GM12878 (cell line): Measurements from ENCODE around the gene NKAIN2. TPM values are rescaled to one million over a fixed set of nuclear protein-coding genes. Genes with fewer than 3 reads are reported as not detected.

Experiments
- ATAC-seq: fragments of 200-7000 bp; cut with Tn5 transposase; 3 replicates; pipeline ENCODE4 v1.9.1; 2020; ENCODE audit warnings: mild to moderate bottlenecking, moderate library complexity
- BruUV-seq: library from RNA; stranded (reverse); fragments of 400-500 nt; replicated peaks from 2 replicates; lab custom pipeline; 2021; lab: Mats Ljungman, UMichigan
- CTCF ChIA-PET: fragments of 300-600 bp; sonication (Branson Sonifier 250); formaldehyde crosslinking; extraction: SDS; loops from one replicate; lab custom pipeline; 2021; ENCODE audit warnings: inconsistent platforms; lab: Yijun Ruan, JAX
- POLR2A ChIA-PET: fragments of 350-600 bp; formaldehyde crosslinking; extraction: SDS; loops from one replicate; lab custom pipeline; 2021; ENCODE audit warnings: inconsistent platforms; lab: Charles Lee
- RAD21 ChIA-PET: fragments of 300-600 bp; sonication (Branson Sonifier 250); formaldehyde crosslinking; loops from one replicate; lab custom pipeline; 2023; ENCODE audit warnings: antibody characterized with exemption; ENCODE audit not compliant: unreplicated experiment; lab: Charles Lee
- SMC1A ChIA-PET: fragments of 300-600 bp; sonication (Branson Sonifier 250); formaldehyde crosslinking; loops from one replicate; lab custom pipeline; 2023; ENCODE audit not compliant: unreplicated experiment, uncharacterized antibody; lab: Charles Lee
- DNase-seq: peaks from one replicate; pipeline ENCODE4 v3.0.0-alpha.2; 2011; ENCODE audit warnings: low read depth, low spot score
- FAIRE-seq: peaks from 3 replicates; lab custom pipeline; 2011; peaks lifted over from hg19 to GRCh38; lab: Jason Lieb, UNC
- H2AFZ ChIP-seq: 2 replicates; pipeline ENCODE4 v1.6.0; 2011; ENCODE audit warnings: low read depth, low read length, control low read depth; ENCODE audit not compliant: control insufficient read depth
- H3K27ac ChIP-seq: 2 replicates; pipeline ENCODE4 v1.5.1; 2011; ENCODE audit warnings: control low read depth; ENCODE audit not compliant: control insufficient read depth, insufficient read depth
- H3K27me3 ChIP-seq, 2 experiments: replicated peaks in 1 of 2; 2 replicates each; pipeline versions ENCODE4 v1.6.0 to v1.6.1; 2011; ENCODE audit warnings: low read length in 1 of 2; ENCODE audit not compliant: control insufficient read depth in 2 of 2, insufficient read depth in 2 of 2
- H3K36me3 ChIP-seq, 2 experiments: 2 replicates each; pipeline ENCODE4 v1.5.1; 2011; ENCODE audit warnings: low read length in 1 of 2; ENCODE audit not compliant: control insufficient read depth in 2 of 2, insufficient read depth in 2 of 2
- H3K4me1 ChIP-seq: 2 replicates; pipeline ENCODE4 v1.6.1; 2011; ENCODE audit warnings: mild to moderate bottlenecking, low read length, moderate library complexity, mixed read lengths; ENCODE audit not compliant: control insufficient read depth, insufficient read depth
- H3K4me2 ChIP-seq: 2 replicates; pipeline ENCODE4 v1.6.0; 2011; ENCODE audit warnings: control low read depth; ENCODE audit not compliant: control insufficient read depth, insufficient read depth
- H3K4me3 ChIP-seq: fragments of 200-600 bp; sonication (generic); 2 replicates; pipeline ENCODE4 v1.5.1; 2016
- H3K79me2 ChIP-seq: 2 replicates; pipeline ENCODE4 v1.6.0; 2011; ENCODE audit warnings: low read length; ENCODE audit not compliant: control insufficient read depth, insufficient read depth
- H3K9ac ChIP-seq: 2 replicates; pipeline ENCODE4 v1.8.0; 2011; ENCODE audit warnings: low read length, control low read depth, mixed read lengths; ENCODE audit not compliant: control insufficient read depth, insufficient read depth
- H3K9me3 ChIP-seq: replicated peaks from 3 replicates; pipeline ENCODE4 v1.5.1; 2011; ENCODE audit warnings: mild to moderate bottlenecking, low read length; ENCODE audit not compliant: control insufficient read depth, insufficient read depth
- H4K20me1 ChIP-seq: 2 replicates; pipeline ENCODE4 v1.6.0; 2011; ENCODE audit not compliant: control insufficient read depth, insufficient read depth
- BHLHE40 ChIP-seq, 2 experiments: fragments of 450-650 bp in 1 of 2; IDR thresholded peaks; 2 replicates each; pipeline ENCODE4 v1.6.1; 2011 to 2017; ENCODE audit warnings: low read depth in 2 of 2, borderline replicate concordance in 1 of 2, improper control_type of control experiment in 1 of 2, low read length in 1 of 2, mild to moderate bottlenecking in 1 of 2
- CBX5 ChIP-seq: sonication (generic); IDR thresholded peaks from 2 replicates; pipeline ENCODE4 v1.6.1; 2016; ENCODE audit warnings: low read depth, moderate library complexity, mild to moderate bottlenecking, inconsistent platforms
- CREM ChIP-seq: IDR thresholded peaks from 2 replicates; pipeline ENCODE4 v1.6.1; 2014; ENCODE audit warnings: antibody characterized with exemption, low read depth
- ETV6 ChIP-seq, 2 experiments: fragments of 450-650 bp in 1 of 2; IDR thresholded peaks in 1 of 2; conservative IDR thresholded peaks in 1 of 2; 2 replicates each; pipeline ENCODE4 v1.6.1; 2014; ENCODE audit warnings: antibody characterized with exemption in 1 of 2, borderline replicate concordance in 1 of 2, low read depth in 1 of 2, mild to moderate bottlenecking in 1 of 2, moderate library complexity in 1 of 2
- GATAD2B ChIP-seq: fragments of 450-650 bp; conservative IDR thresholded peaks from 2 replicates; pipeline ENCODE4 v1.6.1; 2017; ENCODE audit warnings: low read depth, mild to moderate bottlenecking, moderate library complexity
- HDAC2 ChIP-seq: fragments of 200-600 bp; sonication (generic); IDR thresholded peaks from 2 replicates; pipeline ENCODE4 v1.6.1; 2017
- HDGF ChIP-seq: fragments of 450-650 bp; IDR thresholded peaks from 2 replicates; pipeline ENCODE4 v1.6.1; 2016; ENCODE audit warnings: antibody characterized with exemption
- SMC3 ChIP-seq: IDR thresholded peaks from 2 replicates; pipeline ENCODE4 v1.6.1; 2011; ENCODE audit warnings: low read length, improper control_type of control experiment, borderline replicate concordance
- SREBF1 ChIP-seq: IDR thresholded peaks from 2 replicates; pipeline ENCODE4 v1.6.1; 2012; ENCODE audit warnings: mild to moderate bottlenecking, low read length
- SUZ12 ChIP-seq: fragments of 200-600 bp; sonication (generic); IDR thresholded peaks from one replicate; pipeline ENCODE4 v1.6.1; 2018; ENCODE audit warnings: antibody characterized with exemption, mild to moderate bottlenecking; ENCODE audit not compliant: unreplicated experiment
- ZZZ3 ChIP-seq: IDR thresholded peaks from 2 replicates; pipeline ENCODE4 v1.6.1; 2011; ENCODE audit warnings: low read depth; ENCODE audit not compliant: control insufficient read depth, insufficient read length
- WGBS: methylation state at CpG from one replicate; pipeline ENCODE4 v1.1.6; 2016; ENCODE audit warnings: low lambda C conversion rate; ENCODE audit not compliant: insufficient replicate concordance, insufficient coverage; ENCODE audit errors: missing lambda C conversion rate; 5-methylcytosine and 5-hydroxymethylcytosine counted together
- in situ Hi-C: fragments of 300-500 bp; cut with MboI; formaldehyde crosslinking; loops from 9 replicates; pipeline ENCODE4 v1.14.3; 2018; ENCODE audit warnings: mixed read lengths
- intact Hi-C: fragments of 100-400 bp; cut with micrococcal nuclease; formaldehyde crosslinking; loops from one replicate; pipeline ENCODE4 v1.14.2; 2022; ENCODE audit not compliant: unreplicated experiment
- polyA plus RNA-seq, 11 experiments: library from polyadenylated mRNA; depleted of rRNA in 4 of 11; unstranded in 6 of 11; stranded (reverse) in 5 of 11; fragments of >200 nt; fragmentation: Nextera tagmentation in 4 of 11; fragmentation: Illumina TruSeq in 1 of 11; extraction: Ambion mirVana in 4 of 11; extraction: Trizol in 1 of 11; gene quantifications; 1 replicate in 1 of 11; 2 replicates in 10 of 11; pipeline versions ENCODE4 v1.2.1 to v1.2.3, GENCODE V29; 2011 to 2016; ENCODE audit warnings: inconsistent platforms in 2 of 11, missing spikeins in 2 of 11, low read depth in 1 of 11
- total RNA-seq, 4 experiments: library from RNA; depleted of rRNA in 3 of 4; stranded (reverse); fragments of >200 nt in 3 of 4; fragmentation: Illumina TruSeq in 1 of 4; extraction: Trizol in 1 of 4; gene quantifications; 2 replicates each; pipeline versions ENCODE4 v1.2.1 to v1.2.3, GENCODE V29; 2013 to 2021
- TF ChIP-seq, protein P1 (sequence below): fragments of 450-650 bp; IDR thresholded peaks from 2 replicates; pipeline ENCODE4 v1.6.1; 2018; ENCODE audit warnings: borderline replicate concordance, mild to moderate bottlenecking; ENCODE audit not compliant: partially characterized antibody

The NKAIN2 gene
- total and polyA plus RNA-seq, 10 of the 15 experiments (the other 5 are each of a cell fraction or from before 2014, with no cell fraction given), result not detected

DNA sequence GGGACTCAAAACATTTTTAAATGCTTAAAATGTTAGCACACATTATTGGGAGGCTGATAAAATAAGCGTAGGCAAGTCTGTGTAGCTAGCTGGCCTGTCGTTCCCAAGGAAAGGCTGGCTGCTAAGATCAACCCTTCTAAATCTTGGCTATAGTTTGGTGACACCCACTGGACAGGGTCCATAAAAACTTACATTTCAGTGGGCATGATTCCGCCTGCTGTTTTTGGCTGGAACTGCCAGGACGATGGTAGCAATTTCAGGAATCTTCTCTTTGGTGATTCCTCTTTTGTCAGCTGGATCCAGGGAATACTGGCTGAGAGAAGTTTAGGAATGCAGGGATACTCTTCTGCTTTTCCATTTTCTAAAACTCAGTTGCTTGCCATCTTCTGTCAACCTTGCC is 162.2 kb downstream of the NKAIN2 start (continued):
- TF ChIP-seq, protein P1, sequence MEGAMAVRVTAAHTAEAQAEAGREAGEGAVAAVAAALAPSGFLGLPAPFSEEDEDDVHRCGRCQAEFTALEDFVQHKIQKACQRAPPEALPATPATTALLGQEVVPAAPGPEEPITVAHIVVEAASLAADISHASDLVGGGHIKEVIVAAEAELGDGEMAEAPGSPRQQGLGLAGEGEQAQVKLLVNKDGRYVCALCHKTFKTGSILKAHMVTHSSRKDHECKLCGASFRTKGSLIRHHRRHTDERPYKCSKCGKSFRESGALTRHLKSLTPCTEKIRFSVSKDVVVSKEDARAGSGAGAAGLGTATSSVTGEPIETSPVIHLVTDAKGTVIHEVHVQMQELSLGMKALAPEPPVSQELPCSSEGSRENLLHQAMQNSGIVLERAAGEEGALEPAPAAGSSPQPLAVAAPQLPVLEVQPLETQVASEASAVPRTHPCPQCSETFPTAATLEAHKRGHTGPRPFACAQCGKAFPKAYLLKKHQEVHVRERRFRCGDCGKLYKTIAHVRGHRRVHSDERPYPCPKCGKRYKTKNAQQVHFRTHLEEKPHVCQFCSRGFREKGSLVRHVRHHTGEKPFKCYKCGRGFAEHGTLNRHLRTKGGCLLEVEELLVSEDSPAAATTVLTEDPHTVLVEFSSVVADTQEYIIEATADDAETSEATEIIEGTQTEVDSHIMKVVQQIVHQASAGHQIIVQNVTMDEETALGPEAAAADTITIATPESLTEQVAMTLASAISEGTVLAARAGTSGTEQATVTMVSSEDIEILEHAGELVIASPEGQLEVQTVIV, result no peak
- no peak for TF ChIP-seq SUZ12
- TF ChIP-seq CREM, result no peak
- no peak for TF ChIP-seq GATAD2B
- TF ChIP-seq HDAC2, result no peak

DNA sequence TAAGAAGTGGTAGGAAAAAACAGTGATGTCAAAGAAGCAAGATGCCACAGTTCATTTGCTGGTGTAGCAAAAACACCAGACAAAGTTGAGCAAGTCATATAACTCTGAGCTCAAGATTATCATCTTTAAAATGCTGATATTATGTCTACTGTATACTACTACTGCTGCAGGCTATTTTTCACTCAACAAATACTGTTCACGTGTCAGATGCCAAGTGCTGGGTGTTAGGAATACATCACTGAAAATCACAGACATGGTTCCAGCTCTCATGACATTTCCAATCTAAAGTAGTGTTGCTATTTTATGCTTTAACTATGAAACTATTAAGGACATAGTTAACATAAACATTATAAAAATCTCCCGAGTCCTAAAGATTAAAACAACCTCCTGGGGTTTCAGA is 163.0 kb downstream of the NKAIN2 start:
- Histone ChIP-seq H3K27me3 (no peaks in the 10 kb centered on the region), H3K9me3 (no peaks in the 10 kb centered on the region), H2AFZ (no peak overlapping the region), H3K4me2 (no peak overlapping the region), H3K36me3 (no peaks in the 10 kb centered on the region), H3K9ac (no peak overlapping the region), H3K4me3 (no peak overlapping the region), H3K79me2 (no peaks in the 10 kb centered on the region), H4K20me1 (no peaks in the 10 kb centered on the region), H3K27ac (no peak overlapping the region), H3K4me1 (no peaks in the 10 kb centered on the region)
- FAIRE-seq (no peak), ATAC-seq (no peak), DNase-seq (no peak)
- SMC1A ChIA-PET, result interaction anchor here (0.8 to 1.2 kb wide), 2 partner anchors 34 to 165 kb away, joined by 3 to 4 read pairs; no protein-coding TSS in a partner anchor
- in situ Hi-C loops, result no loop called here
- CTCF ChIA-PET, result interaction anchor here (1.6 kb wide), 1 partner anchor 10 kb away, joined by 3 read pairs; no protein-coding TSS in a partner anchor
- BruUV-seq, result no TSS peak
- TF ChIP-seq ZZZ3 (no peak), BHLHE40 (IDR thresholded peaks at IDR 0.05; ENCODE audit: borderline replicate concordance in 1 of 2, low read depth in 2 of 2, low read length in 1 of 2) (no peak), SREBF1 (no peak), CBX5 (no peak), HDGF (no peak), SMC3 (no peak), ETV6 (conservative IDR thresholded peaks at IDR 0.05 in 1 of 2, IDR thresholded peaks at IDR 0.05 in 1 of 2; ENCODE audit: borderline replicate concordance in 1 of 2, low read depth in 1 of 2) (no peak)
- WGBS, result 2% methylated on average over 2 of the region's 2 CpGs
- RAD21 ChIA-PET, result interaction anchor here (1.4 to 1.8 kb wide), 2 partner anchors 164 kb away, joined by 4 to 6 read pairs; no protein-coding TSS in a partner anchor
- POLR2A ChIA-PET, result no interaction called here
- intact Hi-C loops, result loop anchor here (1.0 kb wide), 1 partner anchor 164 kb away; no protein-coding TSS in a partner anchor
